IMR-90 (cell line): ENCODE data around the gene NT5E. TPM values are rescaled to one million over a fixed set of nuclear protein-coding genes. Genes with fewer than 3 reads are reported as not detected.
A peak's percentile ranks its signal among the peaks of the same experiment; 100 is the strongest.

Experiments
- ATAC-seq: fragments of 200-7000 bp; cut with Tn5 transposase; 2 replicates; pipeline ENCODE4 v1.9.1; 2020; ENCODE audit warnings: low read depth, mild to moderate bottlenecking, moderate library complexity
- BruUV-seq: library from RNA; stranded (reverse); fragments of 400-500 nt; replicated peaks from 2 replicates; lab custom pipeline; 2021; lab: Mats Ljungman, UMichigan
- CTCF ChIA-PET: fragments of 300-600 bp; formaldehyde crosslinking; extraction: SDS; loops from one replicate; lab custom pipeline; 2021; ENCODE audit warnings: antibody characterized with exemption; lab: Yijun Ruan, JAX
- POLR2A ChIA-PET: fragments of 300-600 bp; sonication (Branson Sonifier 250); formaldehyde crosslinking; loops from one replicate; lab custom pipeline; 2022; ENCODE audit warnings: antibody characterized with exemption; ENCODE audit not compliant: unreplicated experiment; lab: Charles Lee
- DNase-seq: peaks from one replicate; pipeline ENCODE4 v3.0.0; 2013
- H2AFZ ChIP-seq: replicated peaks from 2 replicates; pipeline ENCODE3; 2013; ENCODE audit warnings: low read length, mild to moderate bottlenecking; ENCODE audit not compliant: poor library complexity
- H2AK5ac ChIP-seq: 2 replicates; pipeline ENCODE4 v1.6.1; 2013; ENCODE audit warnings: low read depth, low read length, inconsistent platforms
- H2AK9ac ChIP-seq: replicated peaks from 2 replicates; pipeline ENCODE3; 2013; ENCODE audit warnings: mild to moderate bottlenecking, low read depth, low read length, moderate library complexity; ENCODE audit not compliant: poor library complexity
- H2BK120ac ChIP-seq: 2 replicates; pipeline ENCODE4 v1.6.1; 2013; ENCODE audit warnings: low read depth, low read length, inconsistent platforms
- H2BK15ac ChIP-seq: 3 replicates; pipeline ENCODE4 v1.6.1; 2013; ENCODE audit warnings: low read depth, low read length, inconsistent platforms
- H2BK20ac ChIP-seq: 2 replicates; pipeline ENCODE4 v1.6.1; 2013; ENCODE audit warnings: low read depth, mild to moderate bottlenecking, inconsistent platforms, low read length, moderate library complexity
- H2BK5ac ChIP-seq: 2 replicates; pipeline ENCODE4 v1.6.1; 2013; ENCODE audit warnings: mild to moderate bottlenecking, low read depth, low read length, inconsistent platforms; ENCODE audit not compliant: poor library complexity, severe bottlenecking
- H3K14ac ChIP-seq: replicated peaks from 2 replicates; pipeline ENCODE4 v1.6.1; 2013; ENCODE audit warnings: low read depth, low read length, inconsistent platforms
- H3K18ac ChIP-seq: 2 replicates; pipeline ENCODE4 v1.6.1; 2013; ENCODE audit warnings: low read depth, low read length, control low read depth
- H3K23ac ChIP-seq: 2 replicates; pipeline ENCODE4 v1.6.1; 2013; ENCODE audit warnings: low read depth, low read length, inconsistent platforms
- H3K27ac ChIP-seq: 2 replicates; pipeline ENCODE4 v1.5.1; 2013; ENCODE audit warnings: mild to moderate bottlenecking, control low read depth, low read length; ENCODE audit not compliant: insufficient read depth
- H3K27me3 ChIP-seq: 2 replicates; pipeline ENCODE4 v1.6.1; 2013; ENCODE audit warnings: low read length; ENCODE audit not compliant: control insufficient read depth, insufficient read depth
- H3K36me3 ChIP-seq: 2 replicates; pipeline ENCODE4 v1.6.1; 2013; ENCODE audit warnings: low read length, mixed read lengths; ENCODE audit not compliant: control insufficient read depth, insufficient read depth
- H3K4ac ChIP-seq: 2 replicates; pipeline ENCODE4 v1.6.1; 2013; ENCODE audit warnings: low read depth, low read length, inconsistent platforms
- H3K4me1 ChIP-seq: 2 replicates; pipeline ENCODE4 v1.6.1; 2013; ENCODE audit warnings: low read length, mixed read lengths; ENCODE audit not compliant: control insufficient read depth, insufficient read depth
- H3K4me2 ChIP-seq: 2 replicates; pipeline ENCODE4 v1.6.1; 2013; ENCODE audit warnings: low read depth, mild to moderate bottlenecking, control low read depth, low read length, moderate library complexity
- H3K4me3 ChIP-seq: 2 replicates; pipeline ENCODE4 v1.5.1; 2013; ENCODE audit warnings: low read depth, mild to moderate bottlenecking, control low read depth, low read length, moderate library complexity; ENCODE audit not compliant: insufficient read depth
- H3K56ac ChIP-seq: 2 replicates; pipeline ENCODE4 v1.6.1; 2013; ENCODE audit warnings: low read length, inconsistent platforms; ENCODE audit not compliant: insufficient read depth; ENCODE audit errors: extremely low read depth
- H3K79me1 ChIP-seq, 2 experiments: 2 replicates each; pipeline ENCODE4 v1.6.1; 2013; ENCODE audit warnings: low read length in 2 of 2, inconsistent platforms in 1 of 2, low read depth in 1 of 2
- H3K9ac ChIP-seq: 2 replicates; pipeline ENCODE4 v1.6.1; 2013; ENCODE audit warnings: low read depth, low read length, control low read depth
- H3K9me1 ChIP-seq: 2 replicates; pipeline ENCODE4 v1.6.1; 2013; ENCODE audit warnings: low read length, inconsistent platforms; ENCODE audit not compliant: insufficient read depth
- H3K9me3 ChIP-seq: 2 replicates; pipeline ENCODE4 v1.6.1; 2013; ENCODE audit warnings: low read length; ENCODE audit not compliant: control insufficient read depth, insufficient read depth
- H4K20me1 ChIP-seq: 2 replicates; pipeline ENCODE4 v1.6.1; 2013; ENCODE audit warnings: low read length, inconsistent platforms; ENCODE audit not compliant: insufficient read depth
- H4K5ac ChIP-seq: 2 replicates; pipeline ENCODE4 v1.6.1; 2013; ENCODE audit warnings: mild to moderate bottlenecking, low read depth, low read length, control low read depth
- H4K8ac ChIP-seq, 2 experiments: 2 replicates each; pipeline ENCODE4 v1.6.1; 2013; ENCODE audit warnings: low read depth in 2 of 2, low read length in 2 of 2, control low read depth in 1 of 2, inconsistent platforms in 1 of 2
- H4K91ac ChIP-seq: 2 replicates; pipeline ENCODE4 v1.6.1; 2013; ENCODE audit warnings: low read depth, low read length, inconsistent platforms; ENCODE audit not compliant: insufficient read depth
- BHLHE40 ChIP-seq: fragments of 150-350 bp; IDR thresholded peaks from 2 replicates; pipeline ENCODE4 v1.6.1; 2016; ENCODE audit warnings: mild to moderate bottlenecking, low read depth, low read length
- CHD1 ChIP-seq: IDR thresholded peaks from 2 replicates; pipeline ENCODE4 v1.6.1; 2012; ENCODE audit warnings: low read depth, low read length, improper control_type of control experiment
- ELK1 ChIP-seq: fragments of 150-350 bp; IDR thresholded peaks from 2 replicates; pipeline ENCODE4 v1.6.1; 2016; ENCODE audit warnings: low read depth, mild to moderate bottlenecking, low read length, moderate library complexity, borderline replicate concordance
- FOS ChIP-seq: fragments of 150-350 bp; IDR thresholded peaks from 2 replicates; pipeline ENCODE4 v1.6.1; 2016; ENCODE audit warnings: low read depth, low read length
- MAFK ChIP-seq: IDR thresholded peaks from 2 replicates; pipeline ENCODE4 v1.6.1; 2012; ENCODE audit warnings: low read depth, low read length, improper control_type of control experiment
- MAZ ChIP-seq: IDR thresholded peaks from 2 replicates; pipeline ENCODE4 v1.6.1; 2012; ENCODE audit warnings: low read depth, mild to moderate bottlenecking, low read length, improper control_type of control experiment, moderate library complexity, borderline replicate concordance
- MXI1 ChIP-seq: IDR thresholded peaks from 2 replicates; pipeline ENCODE4 v1.6.1; 2012; ENCODE audit warnings: low read depth, mild to moderate bottlenecking, low read length, moderate library complexity, borderline replicate concordance
- NFE2L2 ChIP-seq: fragments of 150-350 bp; IDR thresholded peaks from 2 replicates; pipeline ENCODE4 v1.6.1; 2016; ENCODE audit warnings: low read depth, mild to moderate bottlenecking, low read length
- POLR2A ChIP-seq: IDR thresholded peaks from 2 replicates; pipeline ENCODE4 v1.6.1; 2012; ENCODE audit warnings: mild to moderate bottlenecking, low read depth, low read length
- RAD21 ChIP-seq: IDR thresholded peaks from 2 replicates; pipeline ENCODE4 v1.6.1; 2012; ENCODE audit warnings: low read length, improper control_type of control experiment
- RCOR1 ChIP-seq: IDR thresholded peaks from 2 replicates; pipeline ENCODE4 v1.6.1; 2012; ENCODE audit warnings: mild to moderate bottlenecking, low read length, improper control_type of control experiment; ENCODE audit not compliant: insufficient replicate concordance
- RFX5 ChIP-seq: IDR thresholded peaks from 2 replicates; pipeline ENCODE4 v1.8.0; 2012; ENCODE audit warnings: low read depth, mild to moderate bottlenecking, low read length, moderate library complexity
- USF2 ChIP-seq: fragments of 150-350 bp; IDR thresholded peaks from 2 replicates; pipeline ENCODE4 v1.6.1; 2017; ENCODE audit warnings: mild to moderate bottlenecking, antibody characterized with exemption, low read length, low read depth
- WGBS, 2 experiments: methylation state at CpG; one replicate each; pipeline versions ENCODE4 v1.1.5 to v1.1.7; 2013; ENCODE audit warnings: missing lambda C conversion rate in 2 of 2; ENCODE audit not compliant: insufficient read length in 1 of 2; ENCODE audit errors: extremely low coverage in 2 of 2; 5-methylcytosine and 5-hydroxymethylcytosine counted together
- dilution Hi-C: fragments of 300-500 bp; cut with HindIII; formaldehyde crosslinking; loops from one replicate; pipeline ENCODE4 v1.14.3; 2018; ENCODE audit warnings: low sequenced_read_pairs; ENCODE audit not compliant: unreplicated experiment
- in situ Hi-C: fragments of 300-500 bp; cut with MboI; formaldehyde crosslinking; loops from 3 replicates; pipeline ENCODE4 v1.14.3; 2019; ENCODE audit warnings: low sequenced_read_pairs, inconsistent platforms, mixed read lengths
- intact Hi-C: fragments of 100-400 bp; cut with micrococcal nuclease; formaldehyde crosslinking; loops from 2 replicates; pipeline ENCODE4 v1.10.0; 2022
- polyA plus RNA-seq, 3 experiments: library from polyadenylated mRNA; depleted of rRNA; stranded (reverse); fragments of >200 nt; gene quantifications; 2 replicates each; pipeline ENCODE4 v1.2.3, GENCODE V29; 2012; ENCODE audit warnings: low replicate concordance in 1 of 3
- total RNA-seq: library from RNA; depleted of rRNA; stranded (reverse); fragments of >200 nt; gene quantifications from 2 replicates; pipeline ENCODE4 v1.2.3, GENCODE V29; 2012

NT5E gene
- total and polyA plus RNA-seq, 2 of the 4 experiments (the other 2 are of a cell fraction) = 153 to 280 TPM

GRCh38 chr6:85463621-85464259 is 13.9 kb downstream of the NT5E start (continued):
- TF ChIP-seq RFX5 = no peak
- TF ChIP-seq FOS = no peak

GRCh38 chr6:85464260-85464644 is 14.4 kb downstream of the NT5E start:
- in situ Hi-C loops = no loop called here
- H2BK5ac ChIP-seq = peak overlapping the region; percentile 90
- H3K4ac ChIP-seq = peak overlapping the region; percentile 96
- peak overlapping the region; percentile 95 for H3K23ac ChIP-seq
- no TSS peak for BruUV-seq
- H3K4me1 ChIP-seq = peaks cover 38% of the 10 kb centered on the region
- dilution Hi-C loops = no loop called here
- peaks cover 4% of the 10 kb centered on the region; the same call in 1 of the 2 replicates for H3K36me3 ChIP-seq
- H2BK20ac ChIP-seq = peak overlapping the region; percentile 94
- peak overlapping the region; percentile 97 for H2BK120ac ChIP-seq
- H2AK9ac ChIP-seq = peak overlapping the region; percentile 96
- H2BK15ac ChIP-seq = peak overlapping the region; percentile 52; the same call in 2 of the 3 replicates
- H3K79me1 ChIP-seq = peaks cover 44 to 66% of the 10 kb centered on the region in 2 experiments
- intact Hi-C loops = no loop called here
- peak overlapping the region; percentile 51; the same call in 1 of the 2 replicates for H4K5ac ChIP-seq
- peaks cover 13% of the 10 kb centered on the region for H4K20me1 ChIP-seq
- peak overlapping the region; percentile 97 for H2AK5ac ChIP-seq
- ChIA-PET POLR2A (interaction anchor here (0.6 kb wide), 1 partner anchor 49 kb away, joined by 3 read pairs; no protein-coding TSS in a partner anchor), CTCF (interaction anchor here (1.8 kb wide), 1 partner anchor 19 kb away, joined by 6 read pairs; no protein-coding TSS in a partner anchor)
- H3K14ac ChIP-seq = peak overlapping the region; percentile 89
- H3K4me2 ChIP-seq = peak overlapping the region; percentile 72
- peak; percentile 98 for DNase-seq
- H3K9me1 ChIP-seq = peaks cover 47% of the 10 kb centered on the region
- peak overlapping the region; percentile 12 for H3K9ac ChIP-seq
- H3K56ac ChIP-seq = peak overlapping the region; percentile 93
- H3K27ac ChIP-seq = peak overlapping the region; percentile 69
- H3K27me3 ChIP-seq = no peaks in the 10 kb centered on the region
- H4K91ac ChIP-seq = peak overlapping the region; percentile 96
- peak overlapping the region; percentile 61 for H2AFZ ChIP-seq
- H3K18ac ChIP-seq = peak overlapping the region; percentile 74; the same call in 1 of the 2 replicates
- no peak overlapping the region for H3K4me3 ChIP-seq
- 0% methylated on average over 1 of the region's 4 CpGs; no CpG with 5 or more reads in 1 of the 2 experiments for WGBS, 2 experiments
- no peaks in the 10 kb centered on the region for H3K9me3 ChIP-seq
- ATAC-seq = peak; percentile 67
- H4K8ac ChIP-seq = peak overlapping the region; percentile 68 to 91
- TF ChIP-seq USF2 = no peak
- TF ChIP-seq BHLHE40 = peak; percentile 58
- TF ChIP-seq CHD1 = no peak
- peak; percentile 57; the same call in 1 of the 2 replicates for TF ChIP-seq NFE2L2
- no peak for TF ChIP-seq RFX5
- TF ChIP-seq POLR2A = no peak; the same call in 1 of the 2 replicates
- TF ChIP-seq MXI1 = 0 out of 2 replicates have a peak, but pooled peaks have one; percentile 24
- TF ChIP-seq RAD21 = no peak
- peak; percentile 70; the same call in 1 of the 2 replicates for TF ChIP-seq MAZ
- TF ChIP-seq FOS = peak; percentile 96
- peak; percentile 69; the same call in 1 of the 2 replicates for TF ChIP-seq MAFK
- TF ChIP-seq RCOR1 = peak; percentile 56
- TF ChIP-seq ELK1 = no peak
